GM23338 (cell line): ENCODE data around the gene CD44. TPM values are rescaled to one million over a fixed set of nuclear protein-coding genes. Genes with fewer than 3 reads are reported as not detected.

Experiments
- ATAC-seq: fragments of 200-7000 bp; cut with Tn5 transposase; 3 replicates; pipeline ENCODE4 v1.9.1; 2020
- DNase-seq: peaks from one replicate; pipeline ENCODE4 v3.0.0-alpha.2; 2015; ENCODE audit warnings: low spot score
- H2AFZ ChIP-seq: fragments of 200-600 bp; sonication (generic); 2 replicates; pipeline ENCODE4 v1.8.0; 2016; ENCODE audit warnings: antibody characterized with exemption, mild to moderate bottlenecking, moderate library complexity
- H3F3A ChIP-seq: fragments of 200-600 bp; sonication (generic); replicated peaks from 2 replicates; pipeline ENCODE4 v1.8.0; 2017; ENCODE audit warnings: antibody characterized with exemption, mixed run types, low read depth
- H3K27ac ChIP-seq: fragments of 200-600 bp; sonication (generic); 2 replicates; pipeline ENCODE4 v1.6.1; 2016; ENCODE audit warnings: low read depth
- H3K27me3 ChIP-seq: fragments of 200-600 bp; sonication (generic); 2 replicates; pipeline ENCODE4 v1.8.0; 2016; ENCODE audit warnings: mild to moderate bottlenecking, mixed run types, moderate library complexity; ENCODE audit not compliant: insufficient read depth
- H3K36me3 ChIP-seq: fragments of 200-600 bp; sonication (generic); 2 replicates; pipeline ENCODE4 v1.8.0; 2016; ENCODE audit warnings: mild to moderate bottlenecking; ENCODE audit not compliant: insufficient read depth
- H3K4me1 ChIP-seq: fragments of 200-600 bp; sonication (generic); 2 replicates; pipeline ENCODE4 v1.8.0; 2016; ENCODE audit warnings: mild to moderate bottlenecking, moderate library complexity; ENCODE audit not compliant: insufficient read depth
- H3K4me2 ChIP-seq: fragments of 200-600 bp; sonication (generic); 2 replicates; pipeline ENCODE4 v1.7.1; 2017; ENCODE audit warnings: mixed run types
- H3K4me3 ChIP-seq: fragments of 200-600 bp; sonication (generic); 2 replicates; pipeline ENCODE4 v1.6.1; 2016; ENCODE audit warnings: mixed run types
- H3K79me2 ChIP-seq: fragments of 200-600 bp; sonication (generic); replicated peaks from 2 replicates; pipeline ENCODE4 v1.8.0; 2017; ENCODE audit warnings: mild to moderate bottlenecking; ENCODE audit not compliant: insufficient read depth
- H3K9me2 ChIP-seq: fragments of 200-600 bp; sonication (generic); 2 replicates; pipeline ENCODE4 v1.8.0; 2017; ENCODE audit not compliant: insufficient read depth
- H4K20me1 ChIP-seq: fragments of 200-600 bp; sonication (generic); replicated peaks from 2 replicates; pipeline ENCODE4 v1.8.0; 2017; ENCODE audit warnings: mild to moderate bottlenecking; ENCODE audit not compliant: insufficient read depth
- H3K27ac Mint-ChIP-seq: 2 replicates; pipeline ENCODE4 v1.8.0; 2020; ENCODE audit warnings: inconsistent platforms, mild to moderate bottlenecking, moderate library complexity, mixed read lengths
- H3K27me3 Mint-ChIP-seq: 3 replicates; pipeline ENCODE4 v1.8.0; 2022; ENCODE audit warnings: low read depth, mild to moderate bottlenecking, moderate library complexity, mixed read lengths, inconsistent platforms; ENCODE audit not compliant: insufficient read depth, poor library complexity
- H3K36me3 Mint-ChIP-seq: 3 replicates; pipeline ENCODE4 v1.8.0; 2021; ENCODE audit warnings: low read depth, mild to moderate bottlenecking, inconsistent platforms, moderate library complexity, mixed read lengths
- H3K4me1 Mint-ChIP-seq: 3 replicates; pipeline ENCODE4 v1.8.0; 2020; ENCODE audit warnings: mild to moderate bottlenecking, inconsistent platforms, mixed read lengths
- H3K4me3 Mint-ChIP-seq: 3 replicates; pipeline ENCODE4 v1.8.0; 2021; ENCODE audit warnings: moderate library complexity, mild to moderate bottlenecking, inconsistent platforms, mixed read lengths
- H3K9me3 Mint-ChIP-seq: 3 replicates; pipeline ENCODE4 v1.8.0; 2020; ENCODE audit warnings: moderate library complexity, mild to moderate bottlenecking, inconsistent platforms, mixed read lengths
- CREB1 ChIP-seq: fragments of 250-450 bp; sonication (Bioruptor Pico); IDR thresholded peaks from 2 replicates; pipeline ENCODE4 v1.5.0; 2020; ENCODE audit warnings: low read depth, mild to moderate bottlenecking, moderate library complexity
- POLR2AphosphoS5 ChIP-seq: IDR thresholded peaks from 2 replicates; pipeline ENCODE4 v1.6.1; 2016; ENCODE audit warnings: antibody characterized with exemption, low read depth
- STAT1 ChIP-seq: IDR thresholded peaks from one replicate; pipeline ENCODE4 v1.6.1; 2016; ENCODE audit warnings: antibody characterized with exemption; ENCODE audit not compliant: unreplicated experiment
- ZNF331 ChIP-seq: fragments of 250-450 bp; sonication (Bioruptor Pico); IDR thresholded peaks from 2 replicates; pipeline ENCODE4 v1.5.0; 2020; ENCODE audit warnings: low read depth, mild to moderate bottlenecking, moderate library complexity
- polyA plus RNA-seq: library from polyadenylated mRNA; unstranded; fragments of >200 nt; fragmentation: Nextera tagmentation; extraction: Ambion mirVana; gene quantifications from 2 replicates; pipeline ENCODE4 v1.2.1, GENCODE V29; 2016
- total RNA-seq: library from RNA; depleted of rRNA; stranded (reverse); fragments of >200 nt; shearing (Covaris generic); gene quantifications from 2 replicates; pipeline ENCODE4 v1.2.3, GENCODE V29; 2014
- TF ChIP-seq, protein P1 (sequence below): fragments of 250-450 bp; sonication (Bioruptor Pico); IDR thresholded peaks from 2 replicates; pipeline ENCODE4 v1.5.0; 2020; ENCODE audit warnings: mild to moderate bottlenecking, moderate library complexity

Gene CD44
- total and polyA plus RNA-seq, 2 experiments from 2014 or later = 4.0 to 10.1 TPM

- peaks cover 11% of the 10 kb centered on the region for H3K27me3 Mint-ChIP-seq
- Histone ChIP-seq H3K27me3 (peaks cover 15% of the 10 kb centered on the region), H3K79me2 (no peaks in the 10 kb centered on the region), H3K4me1 (0 out of 2 replicates have a peak, but pooled peaks cover 12% of the 10 kb centered on the region), H4K20me1 (peaks cover 6% of the 10 kb centered on the region; the same call in 1 of the 2 replicates), H3K9me2 (no peaks in the 10 kb centered on the region; the same call in 1 of the 2 replicates), H3K27ac (no peak overlapping the region), H3F3A (no peaks in the 10 kb centered on the region), H3K4me3 (no peak overlapping the region), H3K36me3 (no peaks in the 10 kb centered on the region), H3K4me2 (no peak overlapping the region), H2AFZ (no peak overlapping the region)
- peaks cover 9% of the 10 kb centered on the region for H3K4me1 Mint-ChIP-seq
- H3K36me3 Mint-ChIP-seq = no peaks in the 10 kb centered on the region
- H3K4me3 Mint-ChIP-seq = no peak overlapping the region
- ATAC-seq (no peak), DNase-seq (no peak)
- TF ChIP-seq CREB1 (CRISPR knock-in tag) (no peak), STAT1 (no peak), ZNF331 (CRISPR knock-in tag) (no peak)
- TF ChIP-seq, protein P1, sequence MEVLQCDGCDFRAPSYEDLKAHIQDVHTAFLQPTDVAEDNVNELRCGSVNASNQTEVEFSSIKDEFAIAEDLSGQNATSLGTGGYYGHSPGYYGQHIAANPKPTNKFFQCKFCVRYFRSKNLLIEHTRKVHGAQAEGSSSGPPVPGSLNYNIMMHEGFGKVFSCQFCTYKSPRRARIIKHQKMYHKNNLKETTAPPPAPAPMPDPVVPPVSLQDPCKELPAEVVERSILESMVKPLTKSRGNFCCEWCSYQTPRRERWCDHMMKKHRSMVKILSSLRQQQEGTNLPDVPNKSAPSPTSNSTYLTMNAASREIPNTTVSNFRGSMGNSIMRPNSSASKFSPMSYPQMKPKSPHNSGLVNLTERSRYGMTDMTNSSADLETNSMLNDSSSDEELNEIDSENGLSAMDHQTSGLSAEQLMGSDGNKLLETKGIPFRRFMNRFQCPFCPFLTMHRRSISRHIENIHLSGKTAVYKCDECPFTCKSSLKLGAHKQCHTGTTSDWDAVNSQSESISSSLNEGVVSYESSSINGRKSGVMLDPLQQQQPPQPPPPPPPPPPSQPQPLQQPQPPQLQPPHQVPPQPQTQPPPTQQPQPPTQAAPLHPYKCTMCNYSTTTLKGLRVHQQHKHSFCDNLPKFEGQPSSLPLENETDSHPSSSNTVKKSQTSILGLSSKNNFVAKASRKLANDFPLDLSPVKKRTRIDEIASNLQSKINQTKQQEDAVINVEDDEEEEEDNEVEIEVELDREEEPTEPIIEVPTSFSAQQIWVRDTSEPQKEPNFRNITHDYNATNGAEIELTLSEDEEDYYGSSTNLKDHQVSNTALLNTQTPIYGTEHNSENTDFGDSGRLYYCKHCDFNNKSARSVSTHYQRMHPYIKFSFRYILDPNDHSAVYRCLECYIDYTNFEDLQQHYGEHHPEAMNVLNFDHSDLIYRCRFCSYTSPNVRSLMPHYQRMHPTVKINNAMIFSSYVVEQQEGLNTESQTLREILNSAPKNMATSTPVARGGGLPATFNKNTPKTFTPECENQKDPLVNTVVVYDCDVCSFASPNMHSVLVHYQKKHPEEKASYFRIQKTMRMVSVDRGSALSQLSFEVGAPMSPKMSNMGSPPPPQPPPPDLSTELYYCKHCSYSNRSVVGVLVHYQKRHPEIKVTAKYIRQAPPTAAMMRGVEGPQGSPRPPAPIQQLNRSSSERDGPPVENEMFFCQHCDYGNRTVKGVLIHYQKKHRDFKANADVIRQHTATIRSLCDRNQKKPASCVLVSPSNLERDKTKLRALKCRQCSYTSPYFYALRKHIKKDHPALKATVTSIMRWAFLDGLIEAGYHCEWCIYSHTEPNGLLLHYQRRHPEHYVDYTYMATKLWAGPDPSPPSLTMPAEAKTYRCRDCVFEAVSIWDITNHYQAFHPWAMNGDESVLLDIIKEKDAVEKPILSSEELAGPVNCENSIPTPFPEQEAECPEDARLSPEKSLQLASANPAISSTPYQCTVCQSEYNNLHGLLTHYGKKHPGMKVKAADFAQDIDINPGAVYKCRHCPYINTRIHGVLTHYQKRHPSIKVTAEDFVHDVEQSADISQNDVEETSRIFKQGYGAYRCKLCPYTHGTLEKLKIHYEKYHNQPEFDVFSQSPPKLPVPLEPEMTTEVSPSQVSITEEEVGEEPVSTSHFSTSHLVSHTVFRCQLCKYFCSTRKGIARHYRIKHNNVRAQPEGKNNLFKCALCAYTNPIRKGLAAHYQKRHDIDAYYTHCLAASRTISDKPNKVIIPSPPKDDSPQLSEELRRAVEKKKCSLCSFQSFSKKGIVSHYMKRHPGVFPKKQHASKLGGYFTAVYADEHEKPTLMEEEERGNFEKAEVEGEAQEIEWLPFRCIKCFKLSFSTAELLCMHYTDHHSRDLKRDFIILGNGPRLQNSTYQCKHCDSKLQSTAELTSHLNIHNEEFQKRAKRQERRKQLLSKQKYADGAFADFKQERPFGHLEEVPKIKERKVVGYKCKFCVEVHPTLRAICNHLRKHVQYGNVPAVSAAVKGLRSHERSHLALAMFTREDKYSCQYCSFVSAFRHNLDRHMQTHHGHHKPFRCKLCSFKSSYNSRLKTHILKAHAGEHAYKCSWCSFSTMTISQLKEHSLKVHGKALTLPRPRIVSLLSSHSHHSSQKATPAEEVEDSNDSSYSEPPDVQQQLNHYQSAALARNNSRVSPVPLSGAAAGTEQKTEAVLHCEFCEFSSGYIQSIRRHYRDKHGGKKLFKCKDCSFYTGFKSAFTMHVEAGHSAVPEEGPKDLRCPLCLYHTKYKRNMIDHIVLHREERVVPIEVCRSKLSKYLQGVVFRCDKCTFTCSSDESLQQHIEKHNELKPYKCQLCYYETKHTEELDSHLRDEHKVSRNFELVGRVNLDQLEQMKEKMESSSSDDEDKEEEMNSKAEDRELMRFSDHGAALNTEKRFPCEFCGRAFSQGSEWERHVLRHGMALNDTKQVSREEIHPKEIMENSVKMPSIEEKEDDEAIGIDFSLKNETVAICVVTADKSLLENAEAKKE (CRISPR knock-in tag) = no peak
- no peaks in the 10 kb centered on the region for H3K9me3 Mint-ChIP-seq
- H3K27ac Mint-ChIP-seq = no peak overlapping the region
Measured at GRCh38 chr11:35144806-35145205, 5.8 kb downstream of the CD44 start.

DNA sequence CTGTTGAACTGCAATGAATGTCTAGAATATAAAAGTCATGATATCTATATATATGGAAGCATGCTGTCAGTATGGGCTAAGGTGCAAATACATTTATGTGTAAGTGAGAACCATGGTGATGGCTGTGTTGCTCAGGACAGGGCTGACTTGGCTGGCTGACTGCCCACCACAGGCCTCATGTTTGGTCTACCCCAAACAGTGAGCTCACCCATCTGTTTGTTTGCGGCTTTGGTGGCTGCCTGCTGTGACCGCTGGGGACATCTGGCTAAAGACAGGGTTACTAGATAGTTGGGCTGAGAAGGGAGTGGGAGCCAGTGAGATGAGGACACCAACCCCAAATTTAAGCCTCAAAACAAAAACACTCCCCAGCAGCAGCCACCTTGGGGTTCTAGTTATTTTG, 6.3 kb downstream of the CD44 start:
- Histone ChIP-seq H3K36me3 (no peaks in the 10 kb centered on the region), H4K20me1 (peaks cover 2% of the 10 kb centered on the region; the same call in 1 of the 2 replicates)

More for the DNA sequence above, 6.3 kb downstream of the CD44 start:
- Mint-ChIP-seq H3K4me1 (peaks cover 9% of the 10 kb centered on the region), H3K9me3 (no peaks in the 10 kb centered on the region), H3K36me3 (no peaks in the 10 kb centered on the region), H3K4me3 (no peak overlapping the region), H3K27ac (no peak overlapping the region), H3K27me3 (peaks cover 6% of the 10 kb centered on the region)
- peaks cover 10% of the 10 kb centered on the region for H3K27me3 ChIP-seq
- no peak overlapping the region for H3K27ac ChIP-seq
- H3K4me2 ChIP-seq = no peak overlapping the region
- no peaks in the 10 kb centered on the region for H3K79me2 ChIP-seq
- H3K9me2 ChIP-seq = no peaks in the 10 kb centered on the region; the same call in 1 of the 2 replicates
- H3F3A ChIP-seq = no peaks in the 10 kb centered on the region
- ATAC-seq (no peak), DNase-seq (no peak)
- TF ChIP-seq STAT1 = no peak
- TF ChIP-seq POLR2AphosphoS5 = no peak
- no peak overlapping the region for H2AFZ ChIP-seq
- H3K4me3 ChIP-seq = no peak overlapping the region
- H3K4me1 ChIP-seq = 0 out of 2 replicates have a peak, but pooled peaks cover 10% of the 10 kb centered on the region
